Sciatic nerve (tissue), 2 donors: ENCODE results near the gene GMPR2. TPM values are rescaled to one million over a fixed set of nuclear protein-coding genes. Genes with fewer than 3 reads are reported as not detected.

Source experiments
- ATAC-seq: fragments of 200-7000 bp; cut with Tn5 transposase; one replicate; pipeline ENCODE4 v1.9.1; 2020; ENCODE audit warnings: mild to moderate bottlenecking, moderate library complexity
- DNase-seq: peaks from one replicate; pipeline ENCODE4 v3.0.0-alpha.2; 2020; ENCODE audit warnings: low spot score
- intact Hi-C: fragments of 100-400 bp; cut with DNase I; formaldehyde crosslinking; loops from one replicate; pipeline ENCODE4 v1.14.2; 2022
- total RNA-seq: library from RNA; stranded (reverse); fragmentation: NEBNext Ultra II Directional; extraction: Animal tissue kit (Norgen Biotek cat#: 25700); gene quantifications from one replicate; pipeline ENCODE4 v1.2.1, GENCODE V29; 2021
- donor health status: DM: no; HTN: no; CAD: no.
- donor health status: DM: no; HTN: no; CAD: no.

GMPR2 gene
- total RNA-seq, result 52.0 TPM

- DNase-seq (no peak), ATAC-seq (peak; percentile 77)
- intact Hi-C loops, result no loop called here
Observed at GRCh38 chr14:24232645-24233537, at the start of gene GMPR2. TSS of gene GMPR2 (plus strand) at chr14:24232929. CDS start at chr14:24233254, 325 bp downstream.

- no peak for DNase-seq
- no peak for ATAC-seq
- intact Hi-C loops, result no loop called here
Observed at GRCh38 chr14:24183014-24183481, 49.7 kb upstream of the GMPR2 start.

- DNase-seq, result no peak
- intact Hi-C loops, result no loop called here
- ATAC-seq, result no peak
Observed at GRCh38 chr14:24184104-24184970, 48.4 kb upstream of the GMPR2 start.

GRCh38 chr14:24185026-24185425 lies 47.7 kb upstream of the GMPR2 start:
- ATAC-seq, result no peak
- DNase-seq, result no peak
- intact Hi-C loops, result no loop called here

GRCh38 chr14:24185741-24186140 lies 47.0 kb upstream of the GMPR2 start:
- no peak for ATAC-seq
- intact Hi-C loops, result no loop called here
- no peak for DNase-seq

- intact Hi-C loops, result no loop called here
- DNase-seq (no peak), ATAC-seq (no peak)
Observed at GRCh38 chr14:24186831-24187538, 45.7 kb upstream of the GMPR2 start.

GRCh38 chr14:24187539-24187915 lies 45.2 kb upstream of the GMPR2 start:
- DNase-seq (no peak), ATAC-seq (no peak)
- intact Hi-C loops, result no loop called here

GRCh38 chr14:24188251-24189058 lies 44.3 kb upstream of the GMPR2 start, which contains the start of gene IPO4:
TSS of gene IPO4 (minus strand) at chr14:24188816. CDS start at chr14:24188787, 29 bp downstream.
- intact Hi-C loops, result no loop called here
- ATAC-seq, result peak; percentile 97
- DNase-seq, result peak; percentile 96

GRCh38 chr14:24189059-24189375 lies 43.7 kb upstream of the GMPR2 start:
- ATAC-seq (no peak), DNase-seq (no peak)
- intact Hi-C loops, result no loop called here

- ATAC-seq, result no peak
- intact Hi-C loops, result no loop called here
- DNase-seq, result no peak
Observed at GRCh38 chr14:24189460-24189859, 43.3 kb upstream of the GMPR2 start.

GRCh38 chr14:24190416-24190815 lies 42.3 kb upstream of the GMPR2 start:
- ATAC-seq (no peak), DNase-seq (no peak)
- intact Hi-C loops, result no loop called here

- ATAC-seq (no peak), DNase-seq (no peak)
- intact Hi-C loops, result no loop called here
Observed at GRCh38 chr14:24192933-24193332, 39.8 kb upstream of the GMPR2 start.

- DNase-seq (no peak), ATAC-seq (no peak)
- intact Hi-C loops, result no loop called here
Observed at GRCh38 chr14:24194186-24194872, 38.4 kb upstream of the GMPR2 start.

GRCh38 chr14:24194873-24195185 lies 37.9 kb upstream of the GMPR2 start:
- ATAC-seq (peak; percentile 1), DNase-seq (no peak)
- intact Hi-C loops, result no loop called here

- peak; percentile 96 for ATAC-seq
- intact Hi-C loops, result no loop called here
- DNase-seq, result peak; percentile 92
Observed at GRCh38 chr14:24195186-24196070, 37.3 kb upstream of the GMPR2 start, which contains the start of gene TM9SF1. TSS of gene TM9SF1 (minus strand) at chr14:24195441. CDS start at chr14:24195019, 422 bp downstream.

GRCh38 chr14:24196071-24197055 lies 36.4 kb upstream of the GMPR2 start:
- DNase-seq (no peak), ATAC-seq (peak; percentile 54)
- intact Hi-C loops, result no loop called here
